ENCODE measurements around the gene FNDC3B.

GRCh38 chr3:172085557-172085895 is 46.1 kb downstream of the FNDC3B start:
- TF ChIP-seq GABPA (IDR thresholded peaks at IDR 0.05 in 1 of 2, conservative IDR thresholded peaks at IDR 0.05 in 1 of 2) (no peak), CTCF (IDR thresholded peaks at IDR 0.05; ENCODE audit: low read depth, low read length, missing input control) (no peak), SP1 (IDR thresholded peaks at IDR 0.05) (no peak), RAD21 (IDR thresholded peaks at IDR 0.05) (no peak), RXRA (IDR thresholded peaks at IDR 0.05) (no peak), TAF1 (conservative IDR thresholded peaks at IDR 0.05) (no peak), JUND (IDR thresholded peaks at IDR 0.05) (no peak), MAX (IDR thresholded peaks at IDR 0.05) (no peak), EGR1 (IDR thresholded peaks at IDR 0.05; ENCODE audit: low read depth in 2 of 2) (no peak)

Measured in liver (tissue), 3 donors.